Endodermal cell (in vitro differentiated cells): ENCODE results near the gene MADCAM1. TPM values are rescaled to one million over a fixed set of nuclear protein-coding genes. Genes with fewer than 3 reads are reported as not detected.

Source experiments
- total RNA-seq, 2 donors: library from RNA; stranded (reverse); fragmentation: NEBNext Ultra II Directional in 1 of 2; extraction: Animal tissue kit (Norgen Biotek cat#: 25700) in 1 of 2; gene quantifications; 2 replicates in 1 of 2; 3 replicates in 1 of 2; pipeline ENCODE4 v1.2.1, GENCODE V29; 2021

The MADCAM1 gene
- total RNA-seq, 2 donors from 2014 or later = 0.46 to 1.5 TPM

Other genes with a start within 250 kb of the MADCAM1 start
- gene PLPP2, start 205.1 kb upstream of the MADCAM1 start, total RNA-seq = 10 to 100 TPM; 49.9 to 56.9 TPM
- 10 to 100 TPM; 50.5 to 51.3 TPM for gene MIER2, start 151.7 kb upstream of the MADCAM1 start, total RNA-seq
- 10 to 100 TPM in 1 of 2 donors, 1 to 10 TPM in 1; 5.6 to 25.0 TPM for gene C2CD4C, start 87.3 kb upstream of the MADCAM1 start, total RNA-seq
- gene SHC2, start 35.5 kb upstream of the MADCAM1 start, total RNA-seq = 10 to 100 TPM; 56.5 to 93.0 TPM
- gene TPGS1, start 11.0 kb downstream of the MADCAM1 start, total RNA-seq = 10 to 100 TPM; 11.7 to 13.0 TPM
- 100 to 1,000 TPM; 128 to 138 TPM for gene CDC34, start 35.3 kb downstream of the MADCAM1 start, total RNA-seq
- under 1 TPM in 1 of 2 donors, not detected in 1; 0.51 TPM for gene GZMM, start 47.6 kb downstream of the MADCAM1 start, total RNA-seq
- gene BSG, start 76.1 kb downstream of the MADCAM1 start, total RNA-seq = 100 to 1,000 TPM; 808 to 833 TPM
- under 1 TPM; 0.15 to 0.75 TPM for gene HCN2, start 93.4 kb downstream of the MADCAM1 start, total RNA-seq
- gene POLRMT, start 137.1 kb downstream of the MADCAM1 start, total RNA-seq = 10 to 100 TPM; 76.6 to 86.4 TPM
- under 1 TPM; 0.81 to 0.82 TPM for gene FGF22, start 143.4 kb downstream of the MADCAM1 start, total RNA-seq
- 10 to 100 TPM; 49.1 to 66.4 TPM for gene RNF126, start 166.7 kb downstream of the MADCAM1 start, total RNA-seq
- 10 to 100 TPM in 1 of 2 donors, 1 to 10 TPM in 1; 9.8 to 14.1 TPM for gene FSTL3, start 179.9 kb downstream of the MADCAM1 start, total RNA-seq
- gene PRSS57, start 199.0 kb downstream of the MADCAM1 start, total RNA-seq = not detected
- gene PALM, start 212.4 kb downstream of the MADCAM1 start, total RNA-seq = 10 to 100 TPM; 32.9 to 40.8 TPM